Muscle of arm (tissue), 12 donors: Measurements from ENCODE around the gene RAB28. TPM values are rescaled to one million over a fixed set of nuclear protein-coding genes. Genes with fewer than 3 reads are reported as not detected.
A peak's percentile ranks its signal among the peaks of the same experiment; 100 is the strongest.

ENCODE experiments used
- DNase-seq: peaks from one replicate; pipeline ENCODE4 v3.0.0-alpha.2; 2013
- polyA plus RNA-seq, 12 donors: library from polyadenylated mRNA; unstranded; fragments of 120-200 nt; gene quantifications; one replicate each; pipeline ENCODE4 v1.2.1, GENCODE V29; 2013; ENCODE audit not compliant: insufficient read length in 12 of 12

RAB28 gene
- polyA plus RNA-seq, 12 donors, result 13.4 to 22.8 (median 18.8) TPM; not detected in 1

DNA sequence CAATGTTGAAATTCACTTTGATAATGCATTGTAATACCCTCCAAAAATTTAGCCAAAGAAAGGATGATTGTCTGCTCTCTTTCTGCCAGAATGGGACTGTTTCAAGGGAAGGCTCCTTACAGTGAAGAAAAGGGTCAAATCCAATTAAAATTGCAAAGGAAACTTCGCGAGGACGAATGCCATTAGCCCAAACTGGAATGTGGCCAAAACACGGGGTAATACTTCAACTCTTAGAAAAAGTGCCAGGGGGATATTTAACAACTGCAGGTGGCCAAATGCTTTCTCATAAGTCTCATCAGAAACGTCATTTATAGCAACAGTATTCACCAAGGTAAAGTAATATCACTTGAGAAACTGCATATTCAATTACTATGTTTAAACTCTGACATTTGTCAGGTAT lies 31.1 kb upstream of the RAB28 start:
- DNase-seq, result no peak

DNA sequence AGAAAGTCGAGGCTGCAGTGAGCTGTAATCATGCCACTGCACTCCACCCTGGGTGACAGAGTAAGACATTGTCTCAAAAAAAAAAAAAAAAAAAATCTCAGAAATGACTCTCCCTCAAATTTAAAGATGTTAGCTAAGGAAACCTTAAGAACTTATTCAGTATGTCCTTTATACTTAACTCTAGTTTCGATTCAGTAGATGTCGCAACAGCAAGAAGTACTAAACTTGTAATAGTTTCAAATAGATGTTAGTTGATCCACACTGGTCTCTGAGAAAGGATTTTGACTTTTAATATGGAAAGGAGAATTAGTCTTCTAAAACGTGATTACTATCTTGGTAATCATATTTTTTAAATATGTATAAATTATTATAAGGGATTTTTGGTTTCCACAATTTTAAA lies 30.6 kb upstream of the RAB28 start:
- no peak for DNase-seq

DNA sequence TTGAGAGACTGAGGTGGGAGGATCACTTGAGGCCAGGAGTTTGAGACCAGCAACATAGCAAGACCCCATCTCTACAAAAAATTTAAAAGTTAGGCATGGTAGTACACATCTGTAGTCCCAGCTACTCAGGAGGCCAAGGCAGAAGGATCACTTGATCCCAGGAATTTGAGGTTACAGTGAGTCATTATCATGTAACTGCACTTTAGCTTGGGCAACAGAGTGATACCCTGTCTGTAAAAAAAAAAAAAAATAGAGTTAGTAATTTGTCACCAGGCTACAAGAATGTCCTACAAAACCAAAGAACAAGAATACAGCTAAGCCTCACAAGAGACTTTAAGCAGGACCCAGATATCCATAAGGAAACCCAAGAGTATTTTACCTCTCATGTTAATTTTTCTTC lies 27.0 kb upstream of the RAB28 start:
- DNase-seq, result no peak

DNA sequence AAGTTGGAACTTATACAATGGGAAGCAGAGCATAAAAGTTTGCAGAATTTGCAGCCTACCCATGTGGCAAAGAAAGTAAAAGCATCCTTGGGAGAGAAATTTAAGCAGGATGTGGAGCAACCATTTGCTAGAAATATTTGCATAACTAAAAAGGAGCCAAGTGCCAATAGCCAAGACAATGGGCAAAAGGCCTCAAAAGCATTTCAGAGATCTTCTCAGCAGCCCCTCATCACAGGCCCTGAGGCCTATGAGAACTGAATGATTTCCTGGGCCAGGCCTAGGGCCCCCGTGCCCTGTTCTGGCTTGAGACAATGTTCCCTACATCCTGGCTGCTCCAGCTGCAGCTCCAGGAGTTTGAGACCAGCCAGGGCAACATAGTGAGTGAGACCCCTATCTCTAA lies 25.3 kb upstream of the RAB28 start:
- no peak for DNase-seq

DNA sequence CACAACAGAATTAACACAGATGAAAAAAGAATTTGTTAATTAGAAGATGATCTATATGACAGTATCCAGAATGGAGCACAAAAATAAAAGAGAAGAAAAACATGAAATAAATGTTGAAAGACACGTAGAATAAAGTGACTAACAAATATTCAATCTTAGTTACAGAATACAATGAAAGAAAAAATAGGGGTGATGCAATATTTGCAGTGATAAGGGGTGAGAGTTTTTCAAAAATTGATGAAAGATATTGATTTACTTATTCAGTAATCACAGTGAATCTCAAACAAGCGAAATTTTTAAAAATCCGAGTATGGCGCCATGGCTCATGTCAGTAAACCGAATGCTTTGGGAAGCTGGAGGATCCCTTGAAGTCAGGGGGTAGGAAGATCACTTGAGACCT lies 20.2 kb upstream of the RAB28 start:
- no peak for DNase-seq

DNA sequence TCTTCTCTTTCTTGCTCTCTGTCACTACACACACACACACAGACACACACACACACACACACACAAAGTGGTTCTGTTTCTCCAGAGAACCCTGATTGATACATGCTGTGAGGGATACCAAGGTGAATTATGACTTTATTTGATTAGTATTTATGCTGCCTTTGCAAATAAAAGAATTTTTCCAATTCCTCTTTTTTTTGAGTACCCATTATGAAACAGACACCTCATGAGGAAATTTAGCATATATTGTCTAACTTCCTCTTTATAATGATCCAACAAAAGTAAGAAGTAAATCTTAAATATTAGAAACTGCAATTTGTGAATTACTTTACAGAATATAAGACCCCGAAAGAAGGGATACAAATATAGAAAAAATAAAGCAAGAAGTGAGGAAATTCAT lies 14.3 kb upstream of the RAB28 start:
- no peak for DNase-seq

DNA sequence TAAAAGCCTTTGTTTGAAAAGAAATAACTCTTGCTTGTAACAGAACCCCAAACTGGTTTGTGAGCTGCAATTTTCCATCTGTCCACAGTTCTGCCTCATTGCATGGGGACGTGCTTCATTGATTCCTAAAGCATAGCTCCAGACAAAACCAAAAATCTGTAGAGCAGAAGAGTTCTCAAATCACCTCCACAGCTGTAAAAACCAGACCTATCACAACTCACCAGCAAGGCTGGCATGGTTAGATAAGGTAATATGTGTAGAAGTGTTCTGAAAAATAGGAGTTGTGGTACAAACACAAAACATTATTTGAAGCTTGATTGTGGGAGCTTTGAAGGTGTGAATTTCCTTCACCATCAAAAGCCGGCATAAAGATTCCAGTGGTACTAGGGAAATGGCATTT lies 12.5 kb upstream of the RAB28 start:
- DNase-seq, result no peak

DNA sequence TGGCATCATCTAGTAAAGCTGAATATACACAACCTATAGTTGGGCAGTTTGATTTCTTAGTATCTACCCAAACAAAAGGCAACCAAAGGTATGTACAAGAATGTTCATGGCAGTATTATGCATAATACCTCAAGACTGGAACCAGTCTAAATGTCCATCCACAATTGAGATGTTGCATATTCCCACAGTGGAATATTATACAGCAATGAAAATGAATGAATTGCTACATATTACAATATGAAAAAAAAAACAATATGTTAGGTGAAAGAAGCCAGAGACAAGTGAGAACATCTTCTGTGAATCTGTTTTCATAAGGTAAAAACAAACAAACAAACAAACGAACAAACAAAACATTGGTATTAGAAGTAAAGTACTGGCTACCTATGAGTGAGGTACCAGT lies 11.6 kb upstream of the RAB28 start:
- no peak for DNase-seq

DNA sequence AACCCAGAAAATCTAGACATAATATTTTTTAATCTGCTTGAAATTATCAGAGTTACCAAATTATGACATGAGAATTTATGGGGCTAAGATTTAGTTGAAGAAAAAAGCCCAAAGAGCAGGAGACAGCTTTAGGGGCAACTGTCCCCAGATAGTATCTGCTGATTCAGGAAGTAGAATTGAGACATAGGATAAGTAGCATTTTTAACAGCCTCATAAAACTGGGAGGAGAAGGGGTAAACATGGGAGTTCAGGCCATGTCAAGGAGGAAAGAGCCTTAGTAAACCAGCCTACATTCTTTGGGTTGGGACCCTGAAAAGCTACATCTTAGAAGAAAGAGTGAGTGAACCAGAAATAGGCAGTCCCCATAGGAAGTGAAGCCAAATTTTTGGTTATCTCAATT lies 9.7 kb upstream of the RAB28 start:
- no peak for DNase-seq

DNA sequence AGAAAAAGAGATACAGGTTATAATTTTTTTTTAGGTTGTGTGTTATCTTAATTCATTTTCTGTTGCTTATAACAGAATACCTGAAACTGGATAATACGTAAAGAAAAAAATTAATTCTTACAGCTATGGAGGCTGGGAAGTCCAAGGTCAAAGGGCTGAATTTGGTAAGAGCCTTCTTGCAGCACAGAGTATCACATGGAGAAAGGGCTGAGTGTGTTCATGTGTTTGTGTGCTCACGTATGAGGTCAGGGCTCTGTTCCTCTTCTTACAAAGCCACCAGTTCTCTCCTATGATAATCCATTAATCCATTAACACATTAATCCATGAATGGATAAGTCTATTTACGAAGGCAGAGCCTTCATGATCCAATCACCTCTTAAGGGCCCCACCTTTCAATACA lies 8.6 kb upstream of the RAB28 start:
- DNase-seq, result no peak

DNA sequence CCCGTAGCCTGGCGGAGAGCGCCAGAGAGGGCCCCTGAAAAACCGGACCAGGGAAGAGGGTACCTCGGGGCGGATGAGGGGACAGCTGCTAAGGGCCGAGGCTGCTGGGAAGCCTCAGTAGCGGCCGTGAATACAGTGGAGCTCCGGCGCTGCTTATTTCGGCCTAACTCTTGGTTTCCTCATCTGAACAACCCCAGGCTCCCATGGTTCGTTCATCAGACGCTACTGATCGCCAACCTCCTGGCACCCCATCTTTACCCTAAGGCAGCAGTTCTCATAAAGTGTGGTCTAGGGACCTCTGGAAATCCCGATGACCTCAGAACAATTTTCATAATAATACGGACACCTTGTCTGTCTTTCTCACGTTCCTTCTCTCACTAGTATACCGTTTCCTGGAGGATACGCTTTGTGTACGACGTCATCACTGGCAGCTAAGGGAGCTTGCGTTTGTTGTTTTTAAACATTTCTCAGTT lies 645 bp upstream of the RAB28 start:
- no peak for DNase-seq

DNA sequence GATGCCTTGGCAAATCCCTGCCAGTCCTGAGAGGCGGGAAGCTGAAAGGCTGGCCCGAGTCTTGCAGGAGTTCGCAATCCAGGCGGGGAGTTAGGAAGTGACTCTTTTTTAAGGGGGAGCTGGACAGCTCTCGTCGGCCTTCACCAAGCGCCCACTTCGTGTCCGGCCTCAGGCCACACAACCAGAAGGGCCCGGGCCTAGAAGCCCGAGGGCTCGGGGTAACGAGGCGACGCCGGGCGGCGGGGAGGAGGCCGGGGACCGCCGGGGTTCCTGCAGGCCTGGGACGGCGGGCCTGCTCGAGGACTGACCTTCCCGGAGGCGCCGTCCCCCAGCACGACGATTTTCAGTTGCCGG lies 395 bp downstream of the RAB28 start:
- DNase-seq, result peak; percentile 63

DNA sequence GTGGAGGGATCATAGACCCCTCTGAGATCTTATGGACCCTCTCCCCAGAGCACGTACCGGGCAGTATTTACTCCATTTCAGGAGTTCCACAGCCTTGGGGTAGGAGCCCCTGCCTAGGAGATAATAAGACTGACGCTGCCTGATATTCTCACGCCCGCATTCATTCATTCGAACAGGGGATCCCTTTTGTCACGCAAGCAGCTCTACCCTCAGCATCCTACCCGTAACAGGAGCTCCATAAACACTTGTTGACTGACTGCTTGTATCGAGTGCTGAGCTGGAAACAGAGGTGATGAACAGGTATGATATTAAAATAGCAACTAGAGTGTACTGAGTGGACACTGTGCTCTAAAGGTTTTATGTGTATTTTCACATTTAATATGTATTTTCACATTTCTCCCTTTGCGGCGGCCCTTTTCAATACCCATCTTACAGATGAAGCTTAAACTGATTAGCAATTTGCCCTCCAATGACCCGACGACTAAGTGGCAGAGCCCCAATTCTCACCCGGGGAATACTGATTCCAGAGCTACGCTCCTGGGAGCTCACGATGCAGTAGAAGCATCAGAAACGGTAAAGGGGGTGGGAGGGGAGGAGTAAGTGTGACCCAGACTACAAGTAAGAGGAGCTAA lies 888 bp downstream of the RAB28 start:
- DNase-seq, result no peak

DNA sequence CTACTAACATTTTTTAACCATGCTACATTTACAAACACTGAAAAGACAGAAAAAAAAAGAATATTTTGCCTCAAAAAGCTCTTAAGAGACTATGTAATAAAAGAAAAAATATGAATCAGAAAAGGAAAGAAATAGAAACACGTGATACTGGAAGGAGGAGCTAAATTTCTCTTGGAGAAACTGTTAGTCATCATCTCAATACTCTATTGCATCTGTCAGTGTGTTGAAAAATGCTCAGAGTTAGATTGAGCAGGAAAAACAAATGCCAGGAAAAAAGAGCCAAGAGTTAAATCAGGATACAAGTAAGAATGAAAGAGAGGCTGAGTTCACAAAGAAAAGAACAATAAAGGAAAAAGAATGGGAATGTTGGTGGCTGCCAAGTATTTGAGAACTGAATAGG lies 2.6 kb downstream of the RAB28 start:
- no peak for DNase-seq

DNA sequence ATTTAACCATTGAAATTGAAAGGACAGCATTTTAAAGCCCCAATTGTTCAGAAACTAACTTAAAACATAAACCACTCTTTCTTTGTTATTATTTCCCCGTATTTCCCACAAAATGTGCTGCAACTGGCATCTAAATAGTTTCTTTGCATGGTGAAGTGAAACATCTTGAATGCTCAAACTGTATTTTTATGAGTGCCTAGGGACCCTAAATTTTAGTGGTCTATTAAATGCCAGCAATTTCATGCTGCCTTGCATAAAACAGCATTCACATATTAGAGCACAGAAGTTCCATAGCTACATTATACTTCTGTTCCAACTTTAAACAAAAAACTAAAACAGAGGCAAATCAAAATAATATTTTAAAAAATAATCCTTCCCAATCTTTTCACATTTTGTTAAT lies 5.4 kb downstream of the RAB28 start:
- DNase-seq, result no peak

DNA sequence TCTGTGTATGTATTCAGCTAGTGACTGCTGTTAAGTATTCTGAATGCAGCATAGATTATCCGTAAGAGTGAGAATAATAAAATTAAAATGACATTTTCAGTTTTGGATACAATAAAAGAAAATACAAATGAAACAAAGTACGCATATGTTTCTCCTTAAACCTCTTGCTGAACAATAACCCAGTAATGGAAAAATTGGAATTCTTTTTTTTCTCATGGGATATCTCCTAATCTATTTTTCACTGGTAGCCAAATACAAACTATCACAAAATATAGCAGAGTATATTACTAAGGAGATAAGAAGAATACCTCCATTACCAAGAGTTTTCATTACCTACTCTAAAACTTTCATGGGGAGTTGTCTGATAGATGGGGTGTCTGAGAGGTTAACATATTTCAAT lies 6.0 kb downstream of the RAB28 start:
- DNase-seq, result no peak

DNA sequence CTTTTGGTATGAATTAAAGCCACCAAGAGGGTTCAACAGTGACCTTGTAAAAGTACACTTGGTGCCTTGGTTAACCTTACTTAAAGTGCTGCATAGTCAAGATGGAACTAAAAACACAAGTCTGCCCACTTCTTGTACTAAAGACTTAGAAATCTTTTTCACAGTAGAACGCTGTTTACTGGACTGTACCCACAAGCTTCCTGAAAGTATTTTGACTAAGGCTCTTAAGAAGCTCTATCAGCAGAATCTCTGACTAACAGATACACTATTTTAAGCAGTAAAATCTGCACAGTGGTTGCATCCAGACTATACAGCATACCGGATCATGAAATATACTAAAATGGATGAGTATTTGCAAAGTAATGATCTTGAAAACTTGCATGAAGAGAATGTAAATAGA lies 7.2 kb downstream of the RAB28 start:
- no peak for DNase-seq

DNA sequence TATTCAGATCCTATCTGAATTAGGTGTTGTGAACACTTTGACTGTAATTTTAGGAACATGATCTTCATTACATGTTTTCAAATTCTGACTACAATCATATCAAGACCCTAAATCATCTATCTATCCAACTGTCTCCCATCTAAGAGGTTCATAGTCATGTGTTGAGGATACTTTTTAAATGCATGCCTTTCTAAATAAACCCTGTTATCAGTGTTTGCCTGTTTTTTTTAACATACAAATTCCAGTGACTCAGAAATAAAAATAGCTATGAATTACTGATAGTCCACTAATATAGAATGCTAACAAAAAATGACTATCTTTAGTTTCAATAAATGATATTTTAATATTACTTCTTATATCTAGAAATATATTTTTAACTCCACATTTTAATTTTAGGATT lies 8.0 kb downstream of the RAB28 start:
- DNase-seq, result no peak

DNA sequence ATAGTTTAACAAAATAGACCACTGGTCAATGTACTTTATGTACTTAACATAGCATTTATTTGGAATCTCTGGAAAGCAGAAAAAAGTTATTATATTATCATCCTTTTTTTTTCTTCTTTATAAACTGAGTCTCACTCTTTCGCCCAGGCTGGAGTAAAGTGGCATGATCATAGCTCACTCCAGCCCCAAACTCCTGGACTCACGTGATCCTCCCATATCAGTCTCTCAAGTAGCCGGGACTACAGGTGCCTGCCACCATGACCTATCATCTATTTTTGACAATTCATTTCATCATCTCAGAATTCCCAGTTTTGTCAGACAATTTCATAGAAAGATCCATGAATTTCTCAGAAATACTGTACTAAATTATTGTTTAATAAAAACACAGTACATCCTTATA lies 12.7 kb downstream of the RAB28 start:
- no peak for DNase-seq

DNA sequence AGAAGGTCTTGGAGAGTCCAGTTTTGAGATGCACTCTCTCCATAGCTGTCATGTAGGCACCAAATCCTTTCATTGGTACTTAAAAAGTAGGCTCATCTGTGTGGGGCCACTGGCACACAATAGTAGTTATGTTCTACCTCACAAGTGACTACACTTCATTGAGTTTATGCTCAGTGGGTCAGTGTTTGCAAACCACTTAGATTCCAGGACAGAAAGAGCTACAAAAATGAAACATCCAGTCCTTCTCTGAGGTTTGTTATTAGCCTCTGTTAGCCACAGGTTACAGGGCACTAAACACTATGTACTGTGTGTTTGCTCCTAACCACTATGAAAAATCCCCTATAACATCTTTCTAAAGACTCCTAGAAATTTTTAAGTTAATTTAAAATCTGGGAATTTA lies 13.8 kb downstream of the RAB28 start:
- DNase-seq, result no peak

DNA sequence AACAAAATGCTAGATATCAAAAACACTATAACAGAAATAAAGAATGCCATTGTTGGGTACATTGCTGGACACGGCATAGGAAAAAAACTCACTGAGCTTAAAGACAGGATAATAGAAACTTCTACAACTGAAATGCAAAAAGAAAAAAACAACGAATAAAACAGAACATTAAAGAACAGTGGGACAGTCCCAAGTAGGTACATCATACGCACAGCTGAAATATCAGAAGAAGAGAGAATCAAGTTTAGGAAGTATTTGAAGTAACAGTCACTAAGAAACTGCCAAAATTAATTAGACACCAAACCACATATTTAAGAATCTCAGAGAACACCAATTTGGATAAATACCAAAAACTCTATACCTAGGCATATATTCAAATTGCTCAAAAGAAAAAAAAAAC lies 19.2 kb downstream of the RAB28 start:
- DNase-seq, result no peak

DNA sequence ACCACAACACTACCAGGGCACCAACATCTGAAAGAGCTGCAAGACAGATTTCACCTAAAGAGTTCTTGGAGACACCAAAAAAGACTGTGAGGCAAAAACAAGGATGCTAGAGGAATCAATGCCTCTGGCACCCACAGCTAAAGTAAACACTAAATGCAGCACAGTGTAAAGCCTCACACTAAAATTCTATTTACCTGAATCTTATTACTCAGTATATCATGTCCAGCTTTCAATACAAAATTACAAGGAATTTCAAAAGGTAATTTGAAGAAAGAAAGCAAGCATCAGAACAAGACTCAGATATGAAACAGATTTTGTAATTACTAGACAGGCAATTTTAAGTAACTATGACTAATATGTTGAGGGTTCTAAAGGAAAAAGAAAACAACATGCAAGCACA lies 19.6 kb downstream of the RAB28 start:
- DNase-seq, result no peak

DNA sequence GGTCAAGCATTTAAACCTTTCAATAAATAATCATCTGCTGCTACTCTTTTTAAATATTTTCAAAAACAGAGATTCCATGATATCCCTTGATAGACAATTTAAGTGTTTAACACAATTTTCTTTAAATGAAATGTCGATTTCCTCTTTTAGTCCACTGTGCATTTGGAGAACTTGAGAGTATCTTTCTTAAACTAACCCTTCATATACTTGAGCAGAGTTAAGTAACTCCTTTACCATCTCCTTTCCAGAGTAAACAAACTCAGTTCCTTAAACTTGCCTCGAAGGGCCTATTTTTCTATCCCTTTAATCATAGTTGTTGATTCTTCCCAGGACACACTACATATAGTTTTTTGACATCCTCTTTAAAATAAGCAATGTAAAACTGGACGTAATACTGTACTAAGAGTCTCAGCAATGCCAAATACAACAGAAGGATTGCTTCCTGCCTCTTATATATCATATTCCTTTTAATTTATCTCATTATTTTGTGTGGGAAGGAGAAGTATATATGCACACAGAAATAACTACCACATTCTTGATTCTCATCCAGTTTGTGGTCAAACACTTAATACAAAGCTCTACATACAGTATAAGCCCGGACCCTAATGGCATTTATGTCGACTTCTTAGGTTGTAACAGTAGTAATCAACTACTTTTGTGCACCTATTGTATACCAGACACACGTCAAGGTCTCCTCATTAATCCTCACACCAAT lies 22.8 kb downstream of the RAB28 start:
- no peak for DNase-seq

DNA sequence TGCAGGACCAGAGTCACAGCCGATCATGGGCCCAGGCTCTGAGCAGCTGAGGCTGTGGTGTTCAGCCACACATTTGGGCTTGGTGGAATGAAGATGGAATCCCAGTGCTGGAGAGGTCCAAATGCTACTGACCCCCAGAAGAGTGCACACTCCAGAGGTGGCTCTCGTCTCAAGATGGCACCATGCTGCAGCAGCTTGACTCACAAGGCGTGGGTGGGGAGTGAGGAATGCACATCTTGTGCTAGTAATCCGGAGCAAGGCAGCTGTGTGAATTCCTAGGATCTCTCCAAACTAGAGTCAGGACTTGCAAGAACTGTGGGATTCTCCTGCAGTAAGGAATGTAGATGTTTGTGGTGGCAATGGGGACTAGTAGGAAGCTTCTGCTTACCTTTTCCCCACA lies 28.7 kb downstream of the RAB28 start:
- no peak for DNase-seq
